Measurements from ENCODE around the gene TNKS2.
"Not testable (repeated sequence)": the region's sequence is repeated elsewhere in the genome, so short reads cannot be mapped to it uniquely, and the experiment has no call there.

The TNKS2 gene

DNA sequence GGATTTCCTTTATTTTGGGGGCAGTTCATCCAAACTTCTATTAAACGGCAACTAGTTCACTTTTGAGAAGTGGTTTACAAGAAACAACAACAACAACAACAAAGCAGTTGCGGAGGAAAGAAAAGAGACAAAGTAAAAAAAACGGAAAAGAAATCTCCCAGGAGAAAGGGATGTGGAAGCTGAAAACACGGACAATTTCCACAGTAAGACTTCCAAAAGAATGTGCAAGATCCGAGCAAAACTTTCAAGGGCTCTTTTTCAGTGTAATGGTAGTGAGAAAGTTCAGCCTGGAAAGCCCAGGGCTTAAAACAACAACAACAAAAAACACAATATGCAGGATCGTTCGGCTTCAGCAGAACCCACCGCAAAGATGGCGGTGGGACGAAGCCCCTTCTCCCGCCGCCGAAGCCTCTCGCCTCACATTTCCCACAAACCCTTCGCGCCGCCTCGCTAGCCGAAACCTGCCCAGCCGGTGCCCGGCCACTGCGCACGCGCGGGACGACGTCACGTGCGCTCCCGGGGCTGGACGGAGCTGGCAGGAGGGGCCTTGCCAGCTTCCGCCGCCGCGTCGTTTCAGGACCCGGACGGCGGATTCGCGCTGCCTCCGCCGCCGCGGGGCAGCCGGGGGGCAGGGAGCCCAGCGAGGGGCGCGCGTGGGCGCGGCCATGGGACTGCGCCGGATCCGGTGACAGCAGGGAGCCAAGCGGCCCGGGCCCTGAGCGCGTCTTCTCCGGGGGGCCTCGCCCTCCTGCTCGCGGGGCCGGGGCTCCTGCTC, at the start of gene TNKS2:
Gene TNKS2, plus strand, starts transcription at position 553 of the 775 bp plus-strand sequence. CDS start 265 bp downstream, outside the sequence.
- peak; percentile 74 for DNase-seq (ENCODE audit: low read depth)
- peak within 1 kb of the TSS; percentile 97 for H3K4me3 ChIP-seq (ENCODE audit: low read depth, low read length)
- no peak for TF ChIP-seq CTCF (IDR thresholded peaks at IDR 0.05; ENCODE audit: low read depth, low read length, missing control alignments)

GRCh38 chr10:91749592-91749991, 48.6 kb upstream of the TNKS2 start:
- not testable (repeated sequence) for H3K4me3 ChIP-seq (ENCODE audit: low read depth, low read length); DNase-seq (ENCODE audit: low read depth)

DNA sequence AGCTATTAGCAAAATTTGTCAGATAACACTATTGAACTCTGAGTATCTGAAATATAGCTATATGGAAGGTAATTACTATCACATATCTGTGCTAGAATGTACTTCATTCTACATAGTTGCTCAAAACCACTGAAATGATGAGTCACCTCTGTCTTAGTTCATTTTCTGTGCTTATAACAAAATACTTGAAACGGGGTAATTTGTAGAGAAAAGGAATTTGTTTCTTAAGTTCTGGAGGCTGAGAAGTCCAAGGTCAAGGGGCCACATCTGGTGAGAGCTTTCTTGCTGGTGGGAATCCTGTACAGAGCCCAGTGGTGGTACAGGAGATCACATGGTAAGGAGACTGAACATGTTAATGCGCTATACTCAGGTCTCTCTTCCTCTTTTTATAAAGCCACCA, 41.9 kb upstream of the TNKS2 start:
- H3K4me3 ChIP-seq (ENCODE audit: low read depth, low read length), result no peak overlapping the region
- DNase-seq (ENCODE audit: low read depth), result no peak
- TF ChIP-seq CTCF (IDR thresholded peaks at IDR 0.05; ENCODE audit: low read depth, low read length, missing control alignments), result no peak

DNA sequence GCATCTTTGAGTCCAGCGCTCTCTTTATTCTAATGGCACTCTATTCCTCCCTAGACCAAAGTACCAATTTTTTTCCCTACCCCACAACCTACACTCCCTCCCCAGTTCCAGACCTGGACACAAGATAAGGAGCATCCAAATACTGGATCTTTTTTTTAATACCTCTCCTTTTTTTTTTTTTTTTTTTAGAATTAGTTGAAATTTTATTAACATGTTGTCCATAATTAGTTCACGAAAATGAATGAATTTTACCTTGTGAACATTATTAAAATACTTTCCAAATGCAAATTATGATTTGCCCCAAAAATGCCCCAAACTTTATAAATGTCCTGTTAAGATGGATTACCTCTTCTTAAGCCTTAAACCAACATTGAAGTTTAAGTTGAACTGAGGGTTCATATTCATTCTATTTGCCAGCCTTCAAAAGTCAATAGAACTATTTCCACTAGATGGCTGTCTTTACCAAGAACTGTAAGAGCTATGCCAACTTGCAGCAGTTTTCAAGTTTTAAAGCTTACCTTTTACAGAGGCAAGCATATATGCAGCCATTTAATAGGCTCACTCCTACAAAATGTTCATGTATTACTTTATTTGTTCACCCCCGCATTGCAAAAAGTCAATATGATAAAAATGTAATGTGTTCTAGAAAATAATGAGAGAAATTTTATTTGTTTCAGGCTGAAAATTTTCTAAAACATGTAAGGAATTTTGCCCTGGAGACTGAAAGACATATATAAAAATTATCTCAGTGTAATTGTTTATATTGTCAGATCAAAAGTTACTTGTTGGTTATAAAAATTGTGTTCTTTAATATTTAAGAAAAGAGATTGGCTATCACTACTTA, 39.7 kb upstream of the TNKS2 start:
- TF ChIP-seq CTCF (IDR thresholded peaks at IDR 0.05; ENCODE audit: low read depth, low read length, missing control alignments), result peak; percentile 37
- H3K4me3 ChIP-seq (ENCODE audit: low read depth, low read length), result no peak overlapping the region
- peak; percentile 27 for DNase-seq (ENCODE audit: low read depth)

DNA sequence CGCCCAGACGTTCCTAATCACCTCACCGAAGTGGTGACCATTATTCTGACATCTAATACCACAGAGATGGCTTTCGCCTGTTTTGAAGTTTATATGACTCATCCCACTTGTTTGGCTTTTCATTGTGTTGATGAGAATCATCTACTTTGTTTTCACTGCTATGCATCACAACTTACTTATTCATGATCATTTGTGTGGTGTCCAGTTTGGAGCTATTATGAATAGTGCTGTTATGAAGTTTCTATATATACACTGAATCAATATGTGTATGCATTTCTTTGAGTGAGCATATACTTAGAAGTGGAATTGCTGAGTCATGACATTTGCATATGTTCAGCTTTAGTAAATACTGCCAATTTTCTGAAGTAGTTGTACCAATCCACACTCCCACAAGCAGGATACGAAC, 38.6 kb upstream of the TNKS2 start:
- no peak for TF ChIP-seq CTCF (IDR thresholded peaks at IDR 0.05; ENCODE audit: low read depth, low read length, missing control alignments)
- no peak overlapping the region for H3K4me3 ChIP-seq (ENCODE audit: low read depth, low read length)
- DNase-seq (ENCODE audit: low read depth), result no peak

- DNase-seq (ENCODE audit: low read depth), result no peak
- no peak overlapping the region for H3K4me3 ChIP-seq (ENCODE audit: low read depth, low read length)
- TF ChIP-seq CTCF (IDR thresholded peaks at IDR 0.05; ENCODE audit: low read depth, low read length, missing control alignments), result no peak
These were observed 36.5 kb upstream of the TNKS2 start for GRCh38 chr10:91761721-91762120.

GRCh38 chr10:91762878-91763277, 35.3 kb upstream of the TNKS2 start:
- no peak for DNase-seq (ENCODE audit: low read depth)
- no peak for TF ChIP-seq CTCF (IDR thresholded peaks at IDR 0.05; ENCODE audit: low read depth, low read length, missing control alignments)
- no peak overlapping the region for H3K4me3 ChIP-seq (ENCODE audit: low read depth, low read length)
